Measurements from ENCODE around the gene SEMA4C. TPM values are rescaled to one million over a fixed set of nuclear protein-coding genes. Genes with fewer than 3 reads are reported as not detected.

SEMA4C gene
- total and polyA plus RNA-seq, 12 donors, result 14.1 to 43.8 (median 24.1) TPM

- no peak for TF ChIP-seq CTCF (IDR thresholded peaks at IDR 0.05)
- DNase-seq, result no peak
- peaks cover 3 to 55% (median 31%) of the 10 kb centered on the region in 9 donors for H3K4me1 ChIP-seq
- no peak overlapping the region for H3K4me3 ChIP-seq
- intact Hi-C loops (cut with DNase I), result no loop called here
- H3K36me3 ChIP-seq, result no peaks in the 10 kb centered on the region
- ATAC-seq, result peak in 4 of 8 donors; percentile 18 to 43 (median 32)
- peaks cover 0 to 15% (median 0%) of the 10 kb centered on the region in 7 donors for H3K27me3 ChIP-seq
- H3K27ac ChIP-seq, result peak overlapping the region in 5 of 10 donors; percentile 10 to 44 (median 41)
- 44 to 54% methylated on average over 10 of the region's 10 CpGs for WGBS, 2 donors
- H3K9me3 ChIP-seq, result no peaks in the 10 kb centered on the region
These were observed 11.7 kb upstream of the SEMA4C start for GRCh38 chr2:96881349-96882195.

- ATAC-seq (no peak), DNase-seq (no peak)
- peak overlapping the region in 3 of 10 donors; percentile 10 to 44 (median 41) for H3K27ac ChIP-seq
- 91 to 93% methylated on average over 6 of the region's 6 CpGs for WGBS, 2 donors
- H3K4me1 ChIP-seq, result peaks cover 3 to 54% (median 32%) of the 10 kb centered on the region in 9 donors
- peaks cover 0 to 15% (median 0%) of the 10 kb centered on the region in 7 donors for H3K27me3 ChIP-seq
- no peak overlapping the region for H3K4me3 ChIP-seq
- intact Hi-C loops (cut with DNase I), result no loop called here
- TF ChIP-seq CTCF (IDR thresholded peaks at IDR 0.05), result no peak
- no peaks in the 10 kb centered on the region for H3K36me3 ChIP-seq
- no peaks in the 10 kb centered on the region for H3K9me3 ChIP-seq
These were observed 11.0 kb upstream of the SEMA4C start for GRCh38 chr2:96880891-96881273.

- DNase-seq (no peak), ATAC-seq (no peak)
- H3K27me3 ChIP-seq, result peaks cover 0 to 16% (median 0%) of the 10 kb centered on the region in 7 donors
- TF ChIP-seq CTCF (IDR thresholded peaks at IDR 0.05), result no peak
- no peaks in the 10 kb centered on the region for H3K9me3 ChIP-seq
- intact Hi-C loops (cut with DNase I), result no loop called here
- H3K4me3 ChIP-seq, result no peak overlapping the region
- no peak overlapping the region for H3K27ac ChIP-seq
- 96% methylated on average over 18 of the region's 18 CpGs for WGBS, 2 donors
- no peaks in the 10 kb centered on the region for H3K36me3 ChIP-seq
- H3K4me1 ChIP-seq, result peaks cover 0 to 57% (median 35%) of the 10 kb centered on the region in 9 donors
These were observed 9.7 kb upstream of the SEMA4C start for GRCh38 chr2:96879545-96880040.

- no peak for TF ChIP-seq CTCF (IDR thresholded peaks at IDR 0.05)
- Histone ChIP-seq H3K36me3 (no peaks in the 10 kb centered on the region), H3K27me3 (peaks cover 0 to 21% (median 0%) of the 10 kb centered on the region in 7 donors), H3K4me3 (no peak overlapping the region), H3K27ac (no peak overlapping the region), H3K4me1 (peaks cover 0 to 57% (median 35%) of the 10 kb centered on the region in 9 donors), H3K9me3 (no peaks in the 10 kb centered on the region)
- DNase-seq, result no peak
- intact Hi-C loops (cut with DNase I), result no loop called here
- WGBS, 2 donors, result 84% methylated on average over 22 of the region's 22 CpGs
- no peak for ATAC-seq
These were observed 9.1 kb upstream of the SEMA4C start for GRCh38 chr2:96878796-96879544.
